Calu3 (cell line): ENCODE data around the gene DLL4. TPM values are rescaled to one million over a fixed set of nuclear protein-coding genes. Genes with fewer than 3 reads are reported as not detected.

ENCODE experiments used
- BruUV-seq: library from RNA; stranded (reverse); fragments of 400-500 nt; replicated peaks from 2 replicates; lab custom pipeline; 2021; lab: Mats Ljungman, UMichigan
- CTCF ChIA-PET: fragments of 300-600 bp; sonication (Branson Sonifier 250); formaldehyde crosslinking; loops from one replicate; lab custom pipeline; 2022; ENCODE audit warnings: antibody characterized with exemption; lab: Charles Lee
- DNase-seq: peaks from one replicate; pipeline ENCODE4 v3.0.0; 2022
- H3K27ac Mint-ChIP-seq: one replicate; pipeline ENCODE4 v1.8.0; 2022; ENCODE audit warnings: mixed read lengths; ENCODE audit not compliant: unreplicated experiment
- H3K27me3 Mint-ChIP-seq: one replicate; pipeline ENCODE4 v1.8.0; 2022; ENCODE audit warnings: mixed read lengths; ENCODE audit not compliant: unreplicated experiment
- H3K36me3 Mint-ChIP-seq: one replicate; pipeline ENCODE4 v1.8.0; 2022; ENCODE audit warnings: mild to moderate bottlenecking, moderate library complexity, mixed read lengths; ENCODE audit not compliant: insufficient read depth, unreplicated experiment
- H3K4me1 Mint-ChIP-seq: one replicate; pipeline ENCODE4 v1.8.0; 2022; ENCODE audit warnings: mild to moderate bottlenecking, low read depth, mixed read lengths; ENCODE audit not compliant: unreplicated experiment
- H3K4me3 Mint-ChIP-seq: one replicate; pipeline ENCODE4 v1.8.0; 2022; ENCODE audit warnings: mild to moderate bottlenecking, low read depth, moderate library complexity, mixed read lengths; ENCODE audit not compliant: unreplicated experiment
- H3K9me3 Mint-ChIP-seq: one replicate; pipeline ENCODE4 v1.8.0; 2022; ENCODE audit warnings: low read depth, mixed read lengths; ENCODE audit not compliant: unreplicated experiment
- intact Hi-C: fragments of 100-400 bp; cut with micrococcal nuclease; formaldehyde crosslinking; loops from one replicate; pipeline ENCODE4 v1.10.0; 2022; ENCODE audit not compliant: unreplicated experiment
- total RNA-seq: library from RNA; stranded (reverse); gene quantifications from 2 replicates; pipeline ENCODE4 v1.2.3, GENCODE V29; 2022
- TF ChIP-seq, protein P1 (sequence below): fragments of 200-600 bp; IDR thresholded peaks from one replicate; pipeline ENCODE4 v1.8.0; 2022; ENCODE audit warnings: antibody characterized with exemption; ENCODE audit not compliant: unreplicated experiment

Gene DLL4
- total RNA-seq, 1 experiment from 2014 or later: not detected

DNA sequence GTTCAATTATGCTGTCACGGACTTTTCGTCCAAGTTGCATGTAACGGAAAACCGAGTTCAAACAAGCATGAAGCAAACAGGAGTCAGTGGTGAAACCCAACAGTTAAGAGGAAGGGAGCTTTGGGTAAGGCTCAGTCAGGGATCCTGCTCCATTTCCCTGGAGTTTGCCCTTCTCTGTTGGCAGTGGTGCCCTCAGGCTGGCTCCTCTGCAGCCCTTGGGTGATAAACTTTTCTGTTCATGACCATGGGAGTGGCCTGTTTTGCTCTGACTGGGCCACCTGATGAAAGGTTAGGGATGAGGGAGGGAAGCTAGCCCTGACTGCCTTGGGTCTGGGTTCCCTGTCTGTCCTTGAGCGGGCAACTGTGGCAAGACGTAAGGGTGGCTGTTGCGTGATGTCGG is 40.2 kb downstream of the DLL4 start:
- no peaks in the 10 kb centered on the region for H3K36me3 Mint-ChIP-seq
- no TSS peak for BruUV-seq
- no peak for DNase-seq
- H3K27ac Mint-ChIP-seq: no peak overlapping the region
- no peak overlapping the region for H3K4me3 Mint-ChIP-seq
- H3K4me1 Mint-ChIP-seq: peaks cover 9% of the 10 kb centered on the region
- CTCF ChIA-PET: no interaction called here
- no peaks in the 10 kb centered on the region for H3K27me3 Mint-ChIP-seq
- intact Hi-C loops: loop anchor here (10.0 kb wide), 1 partner anchor 65 kb away; no protein-coding TSS in a partner anchor
- H3K9me3 Mint-ChIP-seq: no peaks in the 10 kb centered on the region
- TF ChIP-seq, protein P1, sequence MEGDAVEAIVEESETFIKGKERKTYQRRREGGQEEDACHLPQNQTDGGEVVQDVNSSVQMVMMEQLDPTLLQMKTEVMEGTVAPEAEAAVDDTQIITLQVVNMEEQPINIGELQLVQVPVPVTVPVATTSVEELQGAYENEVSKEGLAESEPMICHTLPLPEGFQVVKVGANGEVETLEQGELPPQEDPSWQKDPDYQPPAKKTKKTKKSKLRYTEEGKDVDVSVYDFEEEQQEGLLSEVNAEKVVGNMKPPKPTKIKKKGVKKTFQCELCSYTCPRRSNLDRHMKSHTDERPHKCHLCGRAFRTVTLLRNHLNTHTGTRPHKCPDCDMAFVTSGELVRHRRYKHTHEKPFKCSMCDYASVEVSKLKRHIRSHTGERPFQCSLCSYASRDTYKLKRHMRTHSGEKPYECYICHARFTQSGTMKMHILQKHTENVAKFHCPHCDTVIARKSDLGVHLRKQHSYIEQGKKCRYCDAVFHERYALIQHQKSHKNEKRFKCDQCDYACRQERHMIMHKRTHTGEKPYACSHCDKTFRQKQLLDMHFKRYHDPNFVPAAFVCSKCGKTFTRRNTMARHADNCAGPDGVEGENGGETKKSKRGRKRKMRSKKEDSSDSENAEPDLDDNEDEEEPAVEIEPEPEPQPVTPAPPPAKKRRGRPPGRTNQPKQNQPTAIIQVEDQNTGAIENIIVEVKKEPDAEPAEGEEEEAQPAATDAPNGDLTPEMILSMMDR: no peak

DNA sequence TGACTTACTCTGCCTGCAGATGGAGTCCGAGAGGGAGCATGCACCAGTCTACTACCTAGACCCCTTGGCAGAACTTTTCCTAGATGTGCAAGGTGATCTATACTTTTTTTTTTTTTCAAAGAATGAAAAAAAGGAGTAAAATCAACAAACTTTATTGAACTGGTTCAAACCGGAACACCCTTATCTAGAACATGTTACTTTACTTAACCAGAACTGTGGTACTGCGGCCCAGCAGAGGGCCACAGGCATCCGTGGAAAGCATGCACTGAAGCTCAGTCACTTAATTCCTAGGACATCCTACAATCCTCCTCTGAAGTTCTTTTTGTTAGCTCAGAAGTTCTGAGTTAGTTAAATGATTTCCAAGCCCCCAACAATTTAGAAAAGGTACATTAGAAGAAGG is 45.7 kb downstream of the DLL4 start:
- TF ChIP-seq, protein P1: no peak
- intact Hi-C loops: no loop called here
- BruUV-seq: no TSS peak
- Mint-ChIP-seq H3K27me3 (no peaks in the 10 kb centered on the region), H3K4me1 (peaks cover 9% of the 10 kb centered on the region), H3K36me3 (peaks cover 8% of the 10 kb centered on the region), H3K4me3 (no peak overlapping the region), H3K9me3 (no peaks in the 10 kb centered on the region), H3K27ac (no peak overlapping the region)
- DNase-seq: no peak
- CTCF ChIA-PET: interaction anchor here (1.0 kb wide), 1 partner anchor 211 kb away, joined by 4 read pairs; no protein-coding TSS in a partner anchor

DNA sequence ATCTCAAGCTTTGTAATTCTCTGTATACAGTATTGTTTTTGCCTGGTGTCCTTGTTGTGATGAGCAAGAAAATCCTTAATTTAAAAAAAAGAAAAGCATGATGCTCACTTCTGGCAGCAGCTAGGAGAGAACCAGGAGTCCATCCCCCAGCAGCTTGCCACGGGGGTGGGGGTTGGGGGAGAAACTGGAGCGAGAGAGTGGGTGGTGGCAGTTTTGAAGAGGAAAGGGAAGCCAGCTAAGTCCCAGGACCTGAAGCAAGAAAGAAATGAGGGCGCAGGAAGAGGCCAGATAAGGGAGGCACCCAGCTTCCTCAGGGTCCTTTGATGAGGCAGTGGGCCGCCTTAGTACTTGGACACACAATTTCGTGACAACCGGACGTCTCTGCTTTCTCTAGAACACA is 47.7 kb downstream of the DLL4 start:
- CTCF ChIA-PET: interaction anchor here (0.5 kb wide), 1 partner anchor 31 kb away, joined by 3 read pairs; no protein-coding TSS in a partner anchor

DNA sequence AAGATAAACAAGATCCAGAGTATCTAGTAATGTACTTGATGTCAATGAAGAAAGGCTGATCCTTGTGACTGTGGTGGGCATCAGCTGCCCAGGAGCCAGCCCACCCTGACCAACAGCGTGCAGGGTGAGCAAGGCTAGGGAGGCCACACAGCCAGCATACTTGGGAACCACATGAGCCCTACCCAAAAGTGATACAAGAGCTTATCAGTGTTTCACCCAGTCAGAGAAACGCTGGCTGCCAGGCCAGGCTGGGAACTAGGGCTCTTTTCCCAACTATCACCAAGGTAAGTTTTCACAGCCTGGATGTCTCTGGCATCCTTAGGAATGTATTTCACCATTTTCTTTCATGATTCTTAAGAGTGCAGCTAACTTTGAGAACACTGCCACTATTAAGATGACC is 49.0 kb downstream of the DLL4 start:
- H3K27me3 Mint-ChIP-seq: no peaks in the 10 kb centered on the region
- H3K9me3 Mint-ChIP-seq: no peaks in the 10 kb centered on the region
- H3K36me3 Mint-ChIP-seq: peaks cover 14% of the 10 kb centered on the region
- CTCF ChIA-PET: no interaction called here
- no peaks in the 10 kb centered on the region for H3K4me1 Mint-ChIP-seq
- no peak for DNase-seq
- no peak overlapping the region for H3K27ac Mint-ChIP-seq
- H3K4me3 Mint-ChIP-seq: no peak overlapping the region
- intact Hi-C loops: no loop called here
- no TSS peak for BruUV-seq
- TF ChIP-seq, protein P1: no peak

More for the DNA sequence above, 47.7 kb downstream of the DLL4 start:
- peaks cover 10% of the 10 kb centered on the region for H3K36me3 Mint-ChIP-seq
- no peak overlapping the region for H3K27ac Mint-ChIP-seq
- H3K4me1 Mint-ChIP-seq: peaks cover 7% of the 10 kb centered on the region
- no peak overlapping the region for H3K4me3 Mint-ChIP-seq
- no peaks in the 10 kb centered on the region for H3K27me3 Mint-ChIP-seq
- no TSS peak for BruUV-seq
- DNase-seq: no peak
- no peaks in the 10 kb centered on the region for H3K9me3 Mint-ChIP-seq
- TF ChIP-seq, protein P1: no peak
- intact Hi-C loops: no loop called here
